Renal cortical epithelial cell (primary cell): ENCODE results near the gene OGFRL1. TPM values are rescaled to one million over a fixed set of nuclear protein-coding genes. Genes with fewer than 3 reads are reported as not detected.

Source experiments
- DNase-seq: peaks from one replicate; pipeline ENCODE4 v3.0.0-alpha.2; 2011; ENCODE audit warnings: low read depth
- total RNA-seq: library from RNA; depleted of rRNA; stranded (reverse); fragments of >200 nt; gene quantifications from 2 replicates; pipeline ENCODE4 v1.2.3, GENCODE V29; 2014

OGFRL1 gene
- total RNA-seq, 1 donor from 2014 or later, result 34.5 TPM

GRCh38 chr6:71287038-71287437, 1.6 kb upstream of the OGFRL1 start:
- DNase-seq, result peak; percentile 19

- DNase-seq, result no peak
Observed at GRCh38 chr6:71287926-71288227, 734 bp upstream of the OGFRL1 start.

DNA sequence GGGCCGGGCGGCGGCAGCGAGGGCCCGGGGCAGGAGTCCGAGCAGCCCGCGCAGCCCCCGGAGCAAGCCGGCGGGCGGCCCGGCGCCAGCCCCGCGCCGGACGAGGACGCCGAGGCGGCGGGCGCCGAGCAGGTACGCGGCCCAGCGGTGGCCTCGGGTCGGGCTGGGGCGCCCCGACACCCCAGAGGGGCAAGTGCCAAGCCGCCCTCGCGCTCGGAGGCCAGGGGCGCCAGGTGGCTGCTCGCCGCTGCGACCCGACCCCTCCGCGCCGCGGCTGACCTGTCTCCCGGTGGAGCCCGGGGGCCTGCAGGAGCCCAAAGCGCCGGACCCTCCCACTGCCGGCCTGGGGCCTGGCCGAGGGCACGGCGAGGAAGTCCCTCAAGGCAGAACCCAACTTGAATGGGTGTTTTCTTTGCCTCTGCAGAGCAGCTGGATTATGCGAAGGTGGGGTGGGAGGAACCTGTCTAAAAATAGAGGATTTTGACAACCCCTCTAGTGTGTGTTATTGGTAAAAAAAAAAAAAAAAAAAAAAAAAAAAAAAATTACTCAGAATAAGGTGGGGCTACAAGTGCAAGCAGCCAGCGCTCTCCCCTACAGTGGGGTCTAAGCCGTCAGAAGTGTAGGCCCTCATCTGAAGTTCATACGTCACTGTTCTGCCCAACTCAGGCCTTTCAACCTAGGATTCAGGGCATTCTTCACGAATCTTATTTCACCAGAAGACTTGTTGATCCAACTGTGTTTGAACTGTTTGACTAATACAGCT, 609 bp downstream of the OGFRL1 start:
- peak; percentile 21 for DNase-seq

GRCh38 chr6:71289802-71290175, 1.2 kb downstream of the OGFRL1 start:
- no peak for DNase-seq

GRCh38 chr6:71290611-71291010, 2.0 kb downstream of the OGFRL1 start:
- peak; percentile 85 for DNase-seq

DNA sequence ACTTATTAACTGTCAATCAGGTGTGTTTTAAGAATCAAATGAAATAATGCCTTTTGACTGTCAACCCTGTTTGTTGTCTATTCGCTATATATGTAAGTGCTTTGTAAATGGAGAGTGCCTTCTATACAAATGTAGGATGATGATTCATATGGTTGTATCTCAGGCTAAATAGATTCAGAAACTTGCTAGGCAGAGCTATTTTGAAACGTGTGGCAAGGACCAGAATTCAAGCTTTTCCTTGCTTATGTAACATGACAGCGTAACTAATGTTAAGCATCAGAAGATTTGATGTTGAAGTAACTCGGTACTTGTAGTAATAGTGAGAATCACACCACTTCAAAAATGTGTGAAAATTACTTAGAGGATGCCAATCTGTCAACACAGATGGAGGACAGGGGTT, 3.4 kb downstream of the OGFRL1 start:
- DNase-seq, result peak; percentile 15

DNA sequence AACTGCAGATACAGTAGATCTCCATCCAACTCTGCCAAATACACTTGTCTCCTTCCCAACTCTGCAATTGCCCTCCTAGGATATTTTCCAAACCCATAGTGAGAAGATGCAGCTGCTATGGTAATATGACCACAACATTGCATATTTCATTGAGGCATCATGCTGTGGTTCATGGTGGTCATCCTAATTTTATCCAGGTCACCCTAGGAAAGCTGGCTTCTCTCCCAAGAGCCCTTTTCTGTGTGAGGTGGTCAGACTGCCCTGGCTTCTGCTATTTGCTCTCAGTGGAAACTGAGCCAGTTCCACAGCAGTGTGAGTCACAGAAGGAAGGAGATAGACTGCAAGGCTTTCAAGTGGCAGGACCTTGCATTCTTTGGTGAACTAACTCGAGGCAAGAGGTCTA, 5.5 kb downstream of the OGFRL1 start:
- DNase-seq, result peak; percentile 83

DNA sequence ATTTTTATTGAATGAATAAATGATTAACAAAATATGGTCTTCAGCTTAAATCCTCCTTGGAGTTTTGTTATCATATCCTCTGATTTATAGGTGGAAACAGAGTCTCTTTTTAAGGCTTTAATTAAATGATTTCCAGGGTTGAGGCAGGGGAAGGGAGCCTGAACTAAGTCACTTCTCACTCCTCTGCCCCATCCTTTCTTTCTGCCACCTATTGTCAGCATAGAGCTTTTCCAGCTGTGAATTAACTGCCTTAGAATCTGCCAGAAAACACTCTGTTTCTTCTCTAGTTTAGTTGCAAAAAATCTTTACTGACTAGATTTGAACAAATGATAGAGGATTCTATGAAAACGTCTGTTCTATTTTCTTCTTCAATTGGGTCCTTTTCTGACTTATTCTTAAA, 9.8 kb downstream of the OGFRL1 start:
- DNase-seq, result no peak

DNA sequence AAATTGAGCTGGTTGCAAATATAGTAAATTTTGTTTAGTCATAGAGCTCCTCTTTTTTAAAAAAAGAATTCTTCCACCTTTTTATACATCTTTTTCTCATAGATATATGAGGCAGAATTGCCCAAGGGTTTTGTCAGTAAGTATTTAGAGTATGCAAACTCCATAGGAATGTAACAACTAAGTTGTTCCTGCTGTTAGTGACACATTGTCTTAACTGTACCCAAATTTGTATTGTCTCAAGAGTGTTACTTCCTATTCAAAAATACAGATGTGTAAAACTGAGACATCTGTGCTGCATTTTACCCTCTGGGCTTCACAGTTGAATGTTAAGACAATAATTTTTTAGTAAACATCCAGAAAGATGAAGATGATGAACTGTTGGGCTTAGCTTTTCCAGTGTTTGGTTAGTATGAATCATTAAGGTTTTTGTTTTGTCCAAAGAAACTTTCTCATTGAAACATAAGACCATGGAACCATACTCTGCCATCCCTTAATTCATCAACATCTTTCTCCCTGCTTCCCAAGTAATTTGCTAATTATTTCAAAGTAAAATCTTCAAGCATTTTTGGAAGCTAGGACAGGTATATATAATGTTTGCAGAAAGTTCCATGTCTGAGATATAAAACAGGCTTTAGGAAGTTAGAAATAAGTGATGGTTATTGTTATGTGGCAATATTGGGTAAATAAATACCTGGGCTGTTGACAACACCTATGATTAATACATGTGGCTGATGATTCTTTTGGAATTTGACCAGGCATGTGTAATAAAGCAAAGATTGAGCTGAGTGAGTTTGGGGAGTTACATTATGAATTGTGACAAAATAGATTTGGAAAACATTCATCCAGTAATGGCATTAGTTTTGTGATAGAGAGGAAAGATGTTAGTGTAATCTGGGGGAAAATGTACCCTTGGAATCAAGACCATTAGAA, 11.2 kb downstream of the OGFRL1 start:
- DNase-seq, result peak; percentile 52

DNA sequence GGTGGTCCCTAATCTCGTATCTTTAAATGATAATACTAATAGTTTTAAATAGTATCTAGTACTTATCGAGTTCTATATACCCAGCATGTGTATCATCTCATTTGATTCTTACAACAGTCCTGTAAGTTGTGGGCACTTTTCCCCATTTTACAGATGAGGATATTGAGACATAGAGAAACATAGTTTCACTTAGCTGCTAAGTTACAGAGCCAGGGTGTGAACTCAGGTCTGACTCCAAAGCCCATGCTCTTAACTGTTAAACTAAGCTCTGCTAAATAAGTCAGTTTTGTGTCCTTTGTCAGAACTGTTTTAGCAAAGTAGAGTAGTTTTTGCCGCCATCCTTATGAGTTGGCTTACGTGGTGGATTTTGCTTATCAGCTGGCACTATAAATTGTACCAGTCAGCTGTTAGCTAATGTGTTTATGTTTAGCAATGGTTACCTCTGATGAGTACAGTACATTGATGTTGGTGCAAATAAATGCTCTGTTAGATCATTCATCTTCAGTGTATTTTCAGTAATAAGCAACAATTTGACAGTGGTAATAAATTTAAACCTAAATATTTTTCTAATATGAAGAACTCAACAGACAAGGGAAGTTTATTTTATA, 12.1 kb downstream of the OGFRL1 start:
- DNase-seq, result no peak

DNA sequence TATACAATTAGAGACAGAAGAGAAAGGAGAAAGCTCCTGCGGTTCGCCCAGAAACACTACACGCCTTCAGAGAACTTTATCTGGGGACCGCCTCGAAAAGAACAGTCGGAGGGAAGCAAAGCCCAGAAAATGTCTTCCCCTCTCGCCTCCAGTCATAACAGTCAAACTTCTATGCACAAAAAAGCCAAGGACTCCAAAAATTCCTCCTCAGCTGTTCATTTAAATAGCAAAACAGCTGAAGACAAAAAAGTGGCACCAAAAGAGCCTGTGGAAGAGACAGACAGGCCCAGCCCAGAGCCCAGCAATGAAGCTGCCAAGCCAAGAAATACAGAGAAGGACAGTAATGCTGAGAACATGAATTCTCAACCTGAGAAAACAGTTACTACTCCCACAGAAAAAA, 12.9 kb downstream of the OGFRL1 start:
- no peak for DNase-seq

GRCh38 chr6:71309656-71310055, 21.0 kb downstream of the OGFRL1 start:
- DNase-seq, result no peak

- peak; percentile 28 for DNase-seq
Observed at GRCh38 chr6:71310261-71310660, 21.6 kb downstream of the OGFRL1 start.

DNA sequence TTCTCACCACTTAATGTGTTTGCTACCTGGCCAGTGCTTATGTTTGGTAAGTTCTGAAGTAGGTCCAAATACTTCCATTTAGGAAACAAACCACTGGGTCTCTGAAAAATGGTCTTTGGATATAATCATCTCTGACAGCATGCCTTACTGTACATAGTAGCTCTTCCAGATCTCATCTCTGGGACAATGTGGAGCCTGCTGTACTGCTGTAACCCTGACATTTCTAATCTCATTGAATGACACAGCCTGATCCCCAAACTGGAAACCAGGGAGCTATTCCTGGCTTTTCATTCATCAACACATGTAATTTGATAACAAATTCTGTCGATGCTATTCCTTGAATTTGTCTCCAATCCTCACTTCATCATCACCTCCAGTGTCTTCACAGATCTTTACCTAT, 23.5 kb downstream of the OGFRL1 start:
- no peak for DNase-seq

DNA sequence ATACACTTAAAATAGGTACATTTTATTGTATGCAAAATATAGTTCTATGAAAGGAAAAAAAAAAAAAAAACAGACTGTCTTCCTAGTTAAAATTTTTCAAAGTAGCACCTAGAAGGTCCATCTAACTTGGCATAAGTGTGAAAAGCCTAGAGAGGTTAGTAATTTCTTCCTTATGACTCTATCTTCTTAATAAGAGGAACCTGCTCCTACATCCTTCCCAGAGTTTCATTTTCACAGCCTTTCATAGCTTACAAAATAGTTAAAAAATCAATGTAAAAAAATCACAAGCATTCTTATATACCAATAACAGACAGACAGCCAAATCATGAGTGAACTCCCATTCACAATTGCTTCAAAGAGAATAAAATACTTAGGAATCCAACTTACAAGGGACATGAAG, 28.8 kb downstream of the OGFRL1 start:
- DNase-seq, result no peak

GRCh38 chr6:71320041-71320440, 31.4 kb downstream of the OGFRL1 start:
- no peak for DNase-seq

- no peak for DNase-seq
Observed at GRCh38 chr6:71321314-71321713, 32.7 kb downstream of the OGFRL1 start.

DNA sequence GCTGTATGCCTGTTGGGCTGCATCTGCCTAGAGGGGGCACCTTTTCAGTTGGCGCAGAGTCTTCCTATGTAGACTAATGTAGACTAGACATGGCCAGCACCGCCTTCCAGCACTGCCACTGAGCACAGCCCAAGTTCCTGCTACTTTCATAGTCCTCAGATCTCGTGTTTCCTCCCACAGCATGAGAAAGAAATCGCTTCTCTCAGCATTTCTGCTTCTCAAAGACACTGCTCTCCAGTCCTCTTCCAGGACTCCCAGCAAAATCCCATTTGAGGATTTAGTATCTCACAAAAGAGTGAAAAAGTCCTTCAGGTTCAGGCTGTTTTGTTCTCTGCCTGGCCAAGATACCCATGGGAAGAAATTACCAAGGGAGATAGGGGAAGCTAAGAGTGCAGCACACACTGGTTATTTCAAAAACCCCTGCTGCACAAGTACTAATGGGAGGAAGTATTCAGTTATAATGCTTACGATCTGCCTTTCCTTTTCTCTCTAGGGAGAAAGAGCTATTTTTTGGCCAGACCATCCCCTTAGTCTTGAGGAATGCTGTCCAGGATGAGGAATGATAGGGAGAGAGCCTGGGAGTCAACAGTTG, 35.7 kb downstream of the OGFRL1 start:
- no peak for DNase-seq

GRCh38 chr6:71326611-71327010, 38.0 kb downstream of the OGFRL1 start:
- DNase-seq, result peak; percentile 36

GRCh38 chr6:71330501-71330900, 41.9 kb downstream of the OGFRL1 start:
- no peak for DNase-seq

- DNase-seq, result no peak
Observed at GRCh38 chr6:71332012-71332411, 43.4 kb downstream of the OGFRL1 start.

DNA sequence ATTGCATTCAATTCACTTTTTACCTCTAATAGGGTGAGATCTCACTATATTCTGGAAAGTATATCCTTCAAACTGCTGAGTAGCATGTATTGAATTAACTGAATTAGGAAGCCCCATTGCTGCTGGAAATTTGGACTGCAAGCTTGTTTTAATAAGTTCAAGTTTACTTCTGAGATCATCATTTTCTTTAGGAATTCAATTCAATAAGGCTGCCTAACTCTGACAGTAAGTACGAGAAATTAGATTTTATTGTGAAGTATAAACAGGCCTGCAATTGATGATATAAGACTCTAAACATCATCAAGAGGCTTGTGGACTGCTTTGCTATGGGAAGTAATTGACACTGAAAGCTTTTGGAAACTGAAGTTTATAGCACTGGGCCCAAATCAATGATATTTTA, 44.4 kb downstream of the OGFRL1 start:
- DNase-seq, result no peak
